Nephron (organoid): ENCODE results near the gene SNRNP70.

ENCODE experiments used
- H3K27ac Mint-ChIP-seq, 3 experiments: 2 replicates each; pipeline ENCODE4 v1.8.0; 2020; ENCODE audit warnings: mixed read lengths in 3 of 3, mild to moderate bottlenecking in 2 of 3, moderate library complexity in 1 of 3
- H3K27me3 Mint-ChIP-seq: 2 replicates; pipeline ENCODE4 v1.8.0; 2021; ENCODE audit warnings: low read depth, mild to moderate bottlenecking, moderate library complexity, mixed read lengths
- H3K36me3 Mint-ChIP-seq: 2 replicates; pipeline ENCODE4 v1.8.0; 2020; ENCODE audit warnings: low read depth, mixed read lengths
- H3K4me1 Mint-ChIP-seq: 2 replicates; pipeline ENCODE4 v1.8.0; 2020; ENCODE audit warnings: mixed read lengths
- H3K4me3 Mint-ChIP-seq, 3 experiments: 2 replicates each; pipeline ENCODE4 v1.8.0; 2020; ENCODE audit warnings: mild to moderate bottlenecking in 3 of 3, mixed read lengths in 3 of 3, moderate library complexity in 2 of 3
- H3K9me3 Mint-ChIP-seq: 2 replicates; pipeline ENCODE4 v1.8.0; 2020; ENCODE audit warnings: mixed read lengths
- TF ChIP-seq, protein P1 (sequence below), 3 experiments: fragments of 200-600 bp; sonication (generic); IDR thresholded peaks; one replicate each; pipeline ENCODE4 v1.5.0; 2021; ENCODE audit warnings: antibody characterized with exemption in 3 of 3; ENCODE audit not compliant: unreplicated experiment in 3 of 3

Gene SNRNP70

DNA sequence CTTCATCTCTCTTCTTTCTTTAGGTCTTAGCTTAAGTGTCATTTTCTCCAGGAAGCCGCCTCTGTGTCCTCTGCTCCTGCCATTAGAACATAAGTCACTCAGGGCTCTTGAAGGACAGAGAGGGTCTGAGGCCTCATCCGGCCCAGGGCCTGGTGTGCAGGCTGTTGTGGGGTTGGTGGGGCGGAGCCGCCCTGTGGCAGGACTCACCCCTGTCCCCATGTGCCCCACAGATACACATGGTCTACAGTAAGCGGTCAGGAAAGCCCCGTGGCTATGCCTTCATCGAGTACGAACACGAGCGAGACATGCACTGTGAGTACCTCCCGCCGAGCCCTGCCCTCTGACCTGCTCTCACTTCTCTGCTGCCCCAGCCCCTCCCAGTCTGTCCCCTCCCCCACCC, 15.9 kb downstream of the SNRNP70 start:
- TF ChIP-seq, protein P1, sequence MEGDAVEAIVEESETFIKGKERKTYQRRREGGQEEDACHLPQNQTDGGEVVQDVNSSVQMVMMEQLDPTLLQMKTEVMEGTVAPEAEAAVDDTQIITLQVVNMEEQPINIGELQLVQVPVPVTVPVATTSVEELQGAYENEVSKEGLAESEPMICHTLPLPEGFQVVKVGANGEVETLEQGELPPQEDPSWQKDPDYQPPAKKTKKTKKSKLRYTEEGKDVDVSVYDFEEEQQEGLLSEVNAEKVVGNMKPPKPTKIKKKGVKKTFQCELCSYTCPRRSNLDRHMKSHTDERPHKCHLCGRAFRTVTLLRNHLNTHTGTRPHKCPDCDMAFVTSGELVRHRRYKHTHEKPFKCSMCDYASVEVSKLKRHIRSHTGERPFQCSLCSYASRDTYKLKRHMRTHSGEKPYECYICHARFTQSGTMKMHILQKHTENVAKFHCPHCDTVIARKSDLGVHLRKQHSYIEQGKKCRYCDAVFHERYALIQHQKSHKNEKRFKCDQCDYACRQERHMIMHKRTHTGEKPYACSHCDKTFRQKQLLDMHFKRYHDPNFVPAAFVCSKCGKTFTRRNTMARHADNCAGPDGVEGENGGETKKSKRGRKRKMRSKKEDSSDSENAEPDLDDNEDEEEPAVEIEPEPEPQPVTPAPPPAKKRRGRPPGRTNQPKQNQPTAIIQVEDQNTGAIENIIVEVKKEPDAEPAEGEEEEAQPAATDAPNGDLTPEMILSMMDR (IDR thresholded peaks at IDR 0.05; ENCODE audit: unreplicated experiment in 3 of 3) = no peak
- no peaks in the 10 kb centered on the region for H3K9me3 Mint-ChIP-seq
- H3K4me3 Mint-ChIP-seq = no peak overlapping the region
- H3K27ac Mint-ChIP-seq = peak overlapping the region in 1 of 3 experiments; percentile 22
- no peaks in the 10 kb centered on the region for H3K27me3 Mint-ChIP-seq
- H3K4me1 Mint-ChIP-seq = peaks cover 12% of the 10 kb centered on the region
- peaks cover 63% of the 10 kb centered on the region for H3K36me3 Mint-ChIP-seq

DNA sequence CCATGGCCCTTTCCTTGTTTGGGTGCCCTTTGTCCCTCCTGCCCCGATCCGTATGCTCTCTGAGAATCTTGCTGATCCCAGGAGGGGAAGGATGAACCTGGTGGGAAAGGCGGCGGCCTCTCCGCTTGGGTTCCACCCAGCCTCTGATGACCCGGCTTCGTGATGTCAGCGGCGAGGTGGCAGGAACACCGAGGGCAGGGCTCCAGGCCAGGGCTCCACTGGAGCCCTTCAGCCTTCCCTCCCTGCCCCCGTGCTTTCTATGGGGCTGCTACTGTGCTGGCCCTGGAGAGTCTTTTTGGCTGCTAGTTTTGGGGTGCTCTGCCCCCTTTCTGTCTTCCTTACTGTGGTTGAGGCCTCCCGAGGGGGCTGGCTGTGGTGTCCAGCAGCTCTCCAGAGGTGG, 17.1 kb downstream of the SNRNP70 start:
- Mint-ChIP-seq H3K4me1 (peaks cover 12% of the 10 kb centered on the region), H3K4me3 (no peak overlapping the region), H3K9me3 (no peaks in the 10 kb centered on the region), H3K36me3 (peaks cover 72% of the 10 kb centered on the region), H3K27ac (peak overlapping the region in 1 of 3 experiments; percentile 81), H3K27me3 (no peaks in the 10 kb centered on the region)
- TF ChIP-seq, protein P1 (IDR thresholded peaks at IDR 0.05; ENCODE audit: unreplicated experiment in 3 of 3) = no peak

DNA sequence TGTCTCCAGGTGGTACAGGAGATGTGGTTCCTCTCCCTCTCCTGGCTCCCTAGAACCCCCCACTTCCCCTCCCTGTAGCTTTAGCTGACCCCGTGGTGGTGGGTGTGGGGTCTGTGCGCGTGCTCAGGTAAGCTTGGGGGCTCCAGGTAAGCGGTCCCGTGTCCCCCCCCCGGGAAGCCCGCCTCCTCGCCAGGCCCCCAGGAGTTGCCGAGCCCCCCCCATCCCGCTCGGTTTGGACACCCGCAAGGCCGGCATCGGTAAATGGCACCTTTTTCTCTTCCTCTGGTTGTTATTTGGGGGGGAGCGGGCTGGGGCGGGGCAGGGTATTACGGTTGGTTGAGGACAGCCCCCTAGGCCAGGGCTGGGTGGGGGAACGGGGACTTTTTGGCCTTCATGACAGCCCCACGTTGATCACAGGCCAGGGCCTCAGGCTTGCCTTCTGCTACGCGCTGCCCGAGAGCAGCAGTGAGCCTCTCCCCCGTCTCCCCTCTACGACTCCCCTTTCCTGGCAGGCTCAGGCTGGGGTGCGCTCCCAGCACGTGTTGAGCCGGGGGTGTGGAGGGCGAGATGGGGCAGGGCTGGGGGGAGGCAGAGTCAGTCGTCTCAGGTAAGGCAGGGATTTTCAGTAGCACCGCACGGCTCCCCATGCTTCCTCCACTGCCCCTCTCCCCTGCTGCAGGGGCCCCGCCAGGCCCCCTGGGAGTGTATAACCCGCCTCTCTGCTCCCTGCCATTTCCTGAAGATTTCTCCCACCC, 18.3 kb downstream of the SNRNP70 start:
- TF ChIP-seq, protein P1 (IDR thresholded peaks at IDR 0.05; ENCODE audit: unreplicated experiment in 3 of 3) = no peak
- Mint-ChIP-seq H3K36me3 (peaks cover 66% of the 10 kb centered on the region), H3K4me3 (peak overlapping the region in 1 of 3 experiments; percentile 54)

DNA sequence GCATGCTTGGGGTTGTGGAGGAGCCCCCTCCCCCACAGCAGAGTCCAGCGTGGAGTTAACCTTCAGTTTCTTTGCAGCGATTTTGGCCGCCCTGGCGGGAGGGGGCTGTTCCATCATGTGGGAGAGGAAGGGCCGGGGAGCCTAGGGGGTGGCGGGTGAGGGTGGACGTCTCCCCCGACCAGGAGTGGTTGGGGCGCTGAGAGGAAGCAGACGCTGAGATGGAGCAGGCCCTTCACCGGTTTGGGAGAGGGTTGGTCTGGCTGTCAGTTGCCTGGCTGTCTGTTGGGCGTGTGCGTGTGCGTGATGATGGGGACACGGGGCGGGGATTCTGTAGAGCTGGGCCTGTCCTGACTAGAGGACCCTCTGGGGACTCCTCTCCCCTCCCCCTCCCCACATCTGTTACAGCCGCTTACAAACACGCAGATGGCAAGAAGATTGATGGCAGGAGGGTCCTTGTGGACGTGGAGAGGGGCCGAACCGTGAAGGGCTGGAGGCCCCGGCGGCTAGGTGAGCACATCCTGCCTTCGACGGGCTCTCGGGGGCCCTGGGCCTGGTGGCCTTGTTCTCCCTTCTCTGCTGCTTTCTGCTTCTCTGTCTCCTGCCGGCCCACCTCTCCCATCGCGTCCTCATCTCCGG, 19.1 kb downstream of the SNRNP70 start:
- H3K4me3 Mint-ChIP-seq = peak overlapping the region in 2 of 3 experiments; percentile 43 to 54
- no peaks in the 10 kb centered on the region for H3K9me3 Mint-ChIP-seq
- peaks cover 66% of the 10 kb centered on the region for H3K36me3 Mint-ChIP-seq
- TF ChIP-seq, protein P1 (IDR thresholded peaks at IDR 0.05; ENCODE audit: unreplicated experiment in 3 of 3) = no peak
- H3K27me3 Mint-ChIP-seq = no peaks in the 10 kb centered on the region
- H3K4me1 Mint-ChIP-seq = peaks cover 12% of the 10 kb centered on the region
- peak overlapping the region; percentile 7 to 89 (median 67) for H3K27ac Mint-ChIP-seq

More for the DNA sequence above, 18.3 kb downstream of the SNRNP70 start:
- H3K27me3 Mint-ChIP-seq = no peaks in the 10 kb centered on the region
- peak overlapping the region in 1 of 3 experiments; percentile 89 for H3K27ac Mint-ChIP-seq
- H3K9me3 Mint-ChIP-seq = no peaks in the 10 kb centered on the region
- peaks cover 12% of the 10 kb centered on the region for H3K4me1 Mint-ChIP-seq

DNA sequence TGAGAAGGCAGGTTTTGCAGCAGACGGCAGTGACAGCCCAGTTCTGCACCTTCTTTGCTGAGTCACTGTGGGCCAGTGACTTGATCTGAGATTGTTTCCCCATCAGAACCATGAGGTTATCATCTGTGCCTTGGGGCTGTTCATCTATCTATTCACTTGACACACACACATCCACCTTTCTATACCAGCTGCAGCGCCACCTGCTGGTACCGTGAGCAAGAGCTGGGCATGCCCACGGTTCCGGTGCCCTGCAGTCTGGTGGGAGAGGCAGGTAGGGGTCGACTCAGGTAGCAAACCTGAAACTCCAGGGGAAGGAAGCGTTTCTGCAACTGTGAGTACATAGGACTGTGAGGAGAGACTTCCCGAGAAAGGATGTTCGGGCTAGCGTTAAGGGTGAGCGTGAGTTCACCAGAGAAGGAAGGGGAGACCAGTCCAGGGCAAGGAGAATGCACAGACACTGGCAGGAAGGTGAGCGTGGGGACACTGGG, 21.4 kb downstream of the SNRNP70 start:
- no peak overlapping the region for H3K4me3 Mint-ChIP-seq
- H3K36me3 Mint-ChIP-seq = peaks cover 51% of the 10 kb centered on the region
- peaks cover 17% of the 10 kb centered on the region for H3K4me1 Mint-ChIP-seq
- TF ChIP-seq, protein P1 (IDR thresholded peaks at IDR 0.05; ENCODE audit: unreplicated experiment in 3 of 3) = peak; percentile 73 to 77 (median 76)
- peak overlapping the region in 2 of 3 experiments; percentile 7 to 56 for H3K27ac Mint-ChIP-seq
- H3K9me3 Mint-ChIP-seq = no peaks in the 10 kb centered on the region
- H3K27me3 Mint-ChIP-seq = no peaks in the 10 kb centered on the region
